Ureter (tissue), 1 donor: Measurements from ENCODE around the gene HMGXB3. TPM values are rescaled to one million over a fixed set of nuclear protein-coding genes. Genes with fewer than 3 reads are reported as not detected.

ENCODE experiments used
- DNase-seq: peaks from one replicate; pipeline ENCODE4 v3.0.0-alpha.2; 2020; ENCODE audit warnings: low spot score
- total RNA-seq: library from RNA; stranded (reverse); gene quantifications from one replicate; pipeline ENCODE4 v1.2.4, GENCODE V29; 2023
- donor health status: DM: yes; HTN: yes; CAD: no.

HMGXB3 gene
- total RNA-seq, 1 donor from 2014 or later, result 51.0 TPM

DNA sequence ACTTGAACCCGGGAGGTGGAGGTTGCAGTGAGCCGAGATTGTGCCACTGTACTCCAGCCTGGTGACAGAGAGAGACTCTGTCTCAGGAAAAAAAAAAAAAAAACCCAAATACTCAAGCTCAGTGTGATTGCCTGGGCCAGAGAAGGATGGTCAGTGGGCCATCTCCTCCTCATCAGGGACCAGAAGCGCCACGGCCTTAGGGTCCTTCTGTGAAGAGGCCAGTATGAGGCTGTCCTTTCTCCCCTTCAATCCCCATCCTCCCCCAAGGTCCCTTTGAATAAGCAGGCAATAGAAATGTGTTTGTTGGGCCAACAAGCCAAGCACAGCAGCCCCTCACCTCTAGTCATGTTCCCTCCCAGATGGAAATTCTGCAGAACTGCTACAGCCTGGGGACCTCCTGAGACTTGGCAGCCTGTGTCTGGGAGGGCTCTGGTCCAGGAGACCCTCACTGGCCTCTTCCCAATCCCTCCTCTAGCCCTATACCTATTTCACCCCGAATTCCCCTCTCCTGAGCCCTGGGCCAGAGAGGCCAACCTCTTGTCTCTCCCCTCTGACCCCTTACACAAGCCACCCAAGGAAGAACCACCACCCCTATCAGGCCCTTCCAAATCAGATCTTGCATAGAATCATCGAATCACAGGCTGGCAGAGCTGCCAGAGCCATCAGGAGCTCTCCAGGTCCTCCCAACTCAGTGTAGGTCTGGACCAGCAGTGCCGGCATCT is 84.8 kb downstream of the HMGXB3 start:
- peak; percentile 29 for DNase-seq

DNA sequence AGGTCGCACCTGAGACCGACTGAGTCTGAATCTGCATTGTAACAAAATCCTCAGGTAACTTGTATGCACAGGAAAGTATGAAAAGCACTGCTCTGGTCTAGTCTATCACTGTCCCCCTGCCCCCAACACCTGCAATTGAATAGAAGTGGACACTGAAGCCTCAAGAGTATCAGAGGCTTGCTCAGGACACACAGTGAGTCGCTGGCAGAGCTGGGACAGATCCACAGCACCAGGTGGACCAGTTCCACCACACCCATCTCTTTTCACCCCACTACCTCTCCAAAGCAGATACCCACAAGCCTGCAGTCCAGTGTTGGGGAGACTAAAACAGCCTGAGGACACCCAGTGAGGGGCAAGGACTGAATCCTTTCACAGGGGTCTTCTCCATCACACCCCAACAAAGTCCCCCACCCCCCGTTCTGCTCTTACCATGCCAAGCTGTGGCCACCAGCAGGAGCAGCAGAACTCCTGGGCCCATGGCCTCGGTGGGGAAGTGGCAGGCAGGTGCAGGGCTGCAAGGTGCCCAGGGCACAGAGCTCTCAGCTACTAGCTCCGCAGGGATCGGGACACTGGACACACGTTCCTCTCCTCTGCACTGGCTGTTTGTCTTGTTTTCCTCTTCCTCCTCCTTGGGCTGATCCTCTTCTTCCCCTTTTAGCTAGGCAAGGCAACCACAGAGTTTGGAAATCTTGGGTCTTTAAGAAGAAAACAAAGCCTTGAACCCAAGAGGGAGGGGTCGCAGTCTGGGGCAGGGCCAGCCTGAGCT is 85.6 kb downstream of the HMGXB3 start, which contains the start of gene CSF1R:
Gene CSF1R, minus strand, starts transcription at position 605 of the 766 bp plus-strand sequence. Its CDS starts 127 bp downstream, at position 478.
- DNase-seq, result peak; percentile 39

DNA sequence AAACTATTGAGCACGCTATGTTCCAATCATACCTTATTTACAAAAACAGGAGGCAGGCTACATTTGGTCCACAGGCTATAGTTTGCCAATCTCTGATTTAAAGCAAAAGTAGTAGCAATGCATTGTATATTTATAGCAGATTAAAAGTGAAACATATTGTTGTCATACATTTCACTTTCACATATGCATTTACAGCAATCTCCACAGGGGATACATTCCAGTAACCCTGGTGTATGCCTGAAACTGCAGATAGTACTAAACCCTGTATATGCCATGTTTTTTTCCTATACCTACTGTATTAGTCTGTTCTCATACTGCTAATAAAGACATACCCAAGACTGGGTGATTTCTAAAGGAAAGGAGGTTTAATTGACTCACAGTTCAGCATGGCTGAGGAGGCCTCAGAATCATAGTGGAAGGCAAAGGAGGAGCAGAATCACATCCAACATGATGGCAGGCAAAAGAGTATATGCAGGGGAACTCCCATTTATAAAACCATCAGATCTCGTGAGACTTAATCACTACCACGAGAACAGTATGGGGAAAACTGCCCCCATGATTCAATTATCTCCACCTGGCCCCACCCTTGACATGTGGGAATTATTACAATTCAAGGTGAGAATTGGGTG is 91.7 kb downstream of the HMGXB3 start:
- no peak for DNase-seq

DNA sequence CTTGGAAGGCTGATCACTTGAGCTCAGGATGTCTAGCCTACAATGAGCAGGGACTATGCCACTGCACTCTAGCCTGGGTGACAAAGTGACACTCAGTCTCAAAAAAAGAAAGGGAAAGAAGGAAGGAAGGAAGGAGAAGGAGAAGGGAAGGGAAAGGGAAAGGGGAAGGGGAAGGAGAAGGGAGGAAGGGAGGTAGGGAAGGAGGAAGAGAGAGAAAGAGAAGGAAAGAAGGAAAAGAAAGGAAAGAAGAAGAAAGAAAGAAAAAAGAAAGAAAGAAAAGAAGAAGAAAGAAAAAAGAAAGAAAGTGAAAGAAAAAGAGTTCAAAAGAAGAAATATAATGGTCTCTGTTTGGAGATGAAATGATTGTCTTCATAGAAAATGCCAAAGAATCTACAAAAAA is 96.6 kb downstream of the HMGXB3 start:
- no peak for DNase-seq

DNA sequence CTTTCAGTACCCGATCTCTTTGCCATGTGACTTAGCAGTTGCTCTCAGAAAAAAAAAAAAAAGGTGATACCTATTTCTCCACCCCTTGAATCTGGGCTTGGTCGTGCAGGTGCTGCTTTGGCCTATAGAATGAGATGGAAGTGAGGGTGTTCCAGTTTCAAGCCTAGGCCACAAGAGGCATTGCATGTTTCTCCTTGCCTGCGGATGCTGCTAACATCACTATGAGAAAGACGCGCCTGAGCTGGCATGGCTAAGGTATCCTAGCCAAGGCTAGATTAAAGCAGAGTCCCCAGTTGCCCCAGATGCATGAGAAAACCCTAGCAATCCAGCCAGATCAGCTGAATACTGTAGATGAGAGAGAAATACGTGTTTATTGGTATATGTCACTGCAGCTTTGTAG is 100.5 kb downstream of the HMGXB3 start:
- no peak for DNase-seq

Other genes with a start within 250 kb of the HMGXB3 start
- gene PDE6A, start 55.9 kb upstream of the HMGXB3 start, total RNA-seq, result not detected
- gene SLC26A2, start 40.0 kb upstream of the HMGXB3 start, total RNA-seq, result 20.9 TPM
- gene TIGD6, start 85 bp upstream of the HMGXB3 start, total RNA-seq, result 7.0 TPM
- 16.9 TPM for gene CSF1R, start 85.8 kb downstream of the HMGXB3 start, total RNA-seq
- 108 TPM for gene PDGFRB, start 155.1 kb downstream of the HMGXB3 start, total RNA-seq
- not detected for gene CDX1, start 166.0 kb downstream of the HMGXB3 start, total RNA-seq
- 0.10 TPM for gene SLC6A7, start 189.3 kb downstream of the HMGXB3 start, total RNA-seq